Measurements from ENCODE around the gene BCL2L1.
A peak's percentile ranks its signal among the peaks of the same experiment; 100 is the strongest.

BCL2L1 gene

GRCh38 chr20:31723319-31724078, 831 bp upstream of the BCL2L1 start:
- peak; percentile 97 for DNase-seq

- no peak for DNase-seq
Observed at GRCh38 chr20:31723069-31723318, 326 bp upstream of the BCL2L1 start.

DNA sequence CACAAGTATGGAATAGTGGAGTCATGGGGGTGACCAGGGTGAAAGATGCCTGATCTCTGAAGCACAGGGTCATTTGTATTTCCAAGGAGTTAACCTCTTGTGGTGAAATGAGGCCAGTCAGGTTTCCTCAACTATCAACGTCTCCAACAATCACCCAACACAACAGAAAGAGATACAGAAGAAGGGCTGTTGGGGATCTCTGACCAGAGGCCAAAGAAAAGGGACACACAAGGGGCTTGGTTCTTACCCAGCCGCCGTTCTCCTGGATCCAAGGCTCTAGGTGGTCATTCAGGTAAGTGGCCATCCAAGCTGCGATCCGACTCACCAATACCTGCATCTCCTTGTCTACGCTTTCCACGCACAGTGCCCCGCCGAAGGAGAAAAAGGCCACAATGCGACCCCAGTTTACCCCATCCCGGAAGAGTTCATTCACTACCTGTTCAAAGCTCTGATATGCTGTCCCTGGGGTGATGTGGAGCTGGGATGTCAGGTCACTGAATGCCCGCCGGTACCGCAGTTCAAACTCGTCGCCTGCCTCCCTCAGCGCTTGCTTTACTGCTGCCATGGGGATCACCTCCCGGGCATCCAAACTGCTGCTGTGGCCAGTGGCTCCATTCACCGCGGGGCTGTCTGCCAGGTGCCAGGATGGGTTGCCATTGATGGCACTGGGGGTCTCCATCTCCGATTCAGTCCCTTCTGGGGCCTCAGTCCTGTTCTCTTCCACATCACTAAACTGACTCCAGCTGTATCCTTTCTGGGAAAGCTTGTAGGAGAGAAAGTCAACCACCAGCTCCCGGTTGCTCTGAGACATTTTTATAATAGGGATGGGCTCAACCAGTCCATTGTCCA, 1.0 kb downstream of the BCL2L1 start:
- DNase-seq, result peak; percentile 61

DNA sequence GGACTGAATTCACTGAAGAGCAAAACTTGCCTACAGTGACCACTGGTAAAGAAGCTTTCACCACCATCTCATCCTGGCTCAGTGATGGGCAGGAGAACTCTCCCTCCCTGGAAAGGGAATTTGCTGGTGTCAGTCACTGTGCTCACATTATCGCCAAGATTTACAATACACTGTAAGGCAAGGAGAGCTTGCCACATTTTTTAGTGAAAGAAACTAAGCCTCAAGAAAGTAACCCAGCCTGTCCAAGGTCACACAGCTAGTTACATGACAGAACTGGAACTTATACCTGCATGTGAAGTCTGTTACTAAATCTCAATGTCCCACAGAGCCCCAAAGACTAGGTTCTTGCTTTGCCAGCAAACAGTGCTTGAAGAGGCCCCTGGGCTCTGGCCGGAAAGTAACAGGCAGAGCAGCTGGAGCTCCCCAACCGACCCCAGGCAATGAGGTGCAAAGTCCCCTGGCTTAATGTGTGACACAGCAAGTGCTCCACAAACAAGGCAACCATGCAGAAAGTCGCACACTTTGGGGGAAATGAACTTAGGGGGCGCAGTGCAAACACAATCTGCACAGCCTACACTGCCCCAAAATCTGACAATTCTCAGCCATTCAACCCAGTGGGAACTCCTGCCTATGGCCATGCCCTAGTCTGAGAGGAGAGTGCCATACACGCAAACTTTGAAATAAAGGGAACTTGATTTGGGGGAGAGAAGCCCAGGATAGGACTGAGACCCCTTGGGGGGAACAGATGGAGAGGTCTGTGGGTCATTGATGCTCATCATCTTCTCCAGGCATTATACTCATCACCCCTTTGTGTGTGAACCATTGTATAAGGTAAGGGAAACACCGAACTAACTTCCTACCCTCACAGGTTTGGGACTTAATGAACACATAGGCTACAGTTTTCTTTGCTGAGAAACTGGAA, 1.9 kb downstream of the BCL2L1 start:
- DNase-seq, result peak; percentile 33

- DNase-seq, result no peak
Observed at GRCh38 chr20:31719644-31720485, 2.8 kb downstream of the BCL2L1 start.

DNA sequence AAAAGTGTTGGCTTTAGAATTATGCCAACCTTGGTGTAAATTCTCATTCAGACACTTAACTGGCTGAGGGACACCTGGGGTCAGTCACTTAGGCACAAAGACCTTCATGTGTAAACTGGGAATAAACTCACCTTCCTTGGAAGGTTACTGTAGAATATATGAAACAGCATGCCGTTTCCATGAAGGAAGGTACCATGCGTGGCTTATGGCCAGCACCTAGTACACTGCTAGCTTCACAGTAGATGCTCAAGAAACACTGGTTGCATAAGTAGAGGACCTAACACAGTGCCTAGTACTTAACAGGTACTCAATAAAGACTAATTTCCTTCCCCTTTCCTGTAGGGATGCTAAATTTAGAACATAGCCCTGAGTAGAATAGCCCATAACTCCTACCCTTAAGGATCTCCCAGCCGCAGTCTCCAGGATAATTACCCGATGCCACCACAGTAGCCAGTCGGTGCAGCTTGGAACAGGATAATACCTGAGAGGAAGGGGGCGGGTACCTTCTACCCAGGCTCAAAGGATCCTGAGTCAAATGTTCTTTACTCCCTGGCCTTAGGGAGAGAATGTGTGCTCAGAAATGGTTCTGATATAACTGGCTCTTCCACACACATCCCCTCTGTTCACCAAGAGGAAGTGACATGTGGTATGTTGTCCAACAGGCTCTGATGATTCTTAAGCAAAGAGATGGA, 3.6 kb downstream of the BCL2L1 start:
- no peak for DNase-seq

DNA sequence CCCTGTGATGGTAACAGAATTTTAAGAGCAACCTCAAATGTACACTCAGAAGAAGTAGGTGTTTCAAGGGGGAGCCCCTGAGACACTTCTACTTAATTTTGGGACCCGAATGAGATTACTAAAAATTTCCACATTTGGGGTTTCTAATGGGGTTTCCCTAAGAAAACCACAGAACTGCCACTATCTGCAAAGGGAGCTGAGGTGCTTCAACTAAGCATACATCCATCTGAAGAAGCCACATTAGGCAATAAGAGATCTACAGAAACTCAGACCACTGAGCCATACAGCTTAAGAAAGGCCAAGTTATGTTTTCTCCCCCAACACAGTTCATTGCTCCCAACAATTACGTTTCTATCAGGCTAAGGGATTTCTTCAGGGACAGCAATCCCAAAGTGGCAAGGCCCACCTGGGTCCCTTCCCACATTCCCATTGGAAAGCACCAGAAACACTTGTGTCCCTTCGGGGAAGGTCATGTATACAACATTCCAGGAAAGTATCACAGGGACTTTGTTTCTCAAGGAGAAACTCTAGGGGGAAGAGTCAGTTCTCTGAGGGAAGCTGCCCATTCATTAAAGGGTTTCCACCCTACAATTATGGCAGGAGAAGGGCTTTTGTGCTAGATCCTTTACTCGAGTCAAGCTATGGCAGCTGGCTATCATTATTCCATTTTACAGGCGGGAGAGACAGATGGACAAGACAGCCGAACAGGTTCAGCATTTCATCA, 5.0 kb downstream of the BCL2L1 start:
- no peak for DNase-seq

- no peak for DNase-seq
Observed at GRCh38 chr20:31716818-31717477, 5.7 kb downstream of the BCL2L1 start.

- no peak for DNase-seq
Observed at GRCh38 chr20:31716351-31716750, 6.3 kb downstream of the BCL2L1 start.

GRCh38 chr20:31715766-31716165, 6.9 kb downstream of the BCL2L1 start:
- DNase-seq, result no peak

DNA sequence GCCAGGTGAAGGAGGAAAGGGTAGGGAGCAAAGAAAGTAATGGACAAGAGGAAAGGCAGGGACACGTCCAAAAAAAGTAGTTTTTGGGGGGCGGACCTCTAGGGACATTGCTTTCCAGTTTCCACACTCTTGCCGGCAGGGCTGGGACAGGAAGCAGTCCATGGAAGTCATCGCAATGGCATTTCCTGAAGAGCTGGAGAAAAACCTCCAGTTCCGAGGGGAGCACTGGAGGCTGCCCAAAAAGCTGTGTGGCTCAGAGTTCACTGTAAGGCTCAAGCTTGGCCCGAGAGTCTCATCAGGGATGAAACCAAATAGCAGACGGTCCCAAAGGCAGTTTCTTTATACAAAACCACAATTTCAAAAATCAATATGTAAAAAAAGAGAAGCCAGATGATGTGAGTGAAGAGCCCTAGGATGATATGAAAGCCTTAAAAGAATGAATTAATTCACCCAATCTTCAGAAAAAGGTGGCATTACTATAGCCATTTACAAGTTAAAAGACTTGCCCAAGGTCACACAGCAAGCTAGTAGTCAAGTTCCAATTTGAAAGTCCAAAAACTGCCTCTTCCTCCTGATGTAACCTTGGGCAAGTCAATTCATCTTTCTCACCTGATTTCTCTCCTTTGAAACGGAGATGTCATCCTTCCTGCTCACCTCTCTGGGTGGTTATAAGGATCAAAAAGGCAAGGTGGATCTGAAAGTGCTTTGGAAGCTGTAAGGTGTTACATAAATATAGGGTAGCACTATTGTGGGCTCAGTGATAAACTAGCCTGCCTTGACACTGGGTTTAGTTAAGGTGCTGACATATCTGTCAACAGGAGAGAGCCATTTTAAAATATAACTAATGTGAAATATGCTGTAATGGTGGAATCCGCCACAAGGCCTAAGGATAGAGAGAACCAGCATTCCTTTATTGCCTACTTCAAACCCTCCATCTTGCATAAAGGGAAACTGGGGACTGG, 9.1 kb downstream of the BCL2L1 start:
- DNase-seq, result no peak

DNA sequence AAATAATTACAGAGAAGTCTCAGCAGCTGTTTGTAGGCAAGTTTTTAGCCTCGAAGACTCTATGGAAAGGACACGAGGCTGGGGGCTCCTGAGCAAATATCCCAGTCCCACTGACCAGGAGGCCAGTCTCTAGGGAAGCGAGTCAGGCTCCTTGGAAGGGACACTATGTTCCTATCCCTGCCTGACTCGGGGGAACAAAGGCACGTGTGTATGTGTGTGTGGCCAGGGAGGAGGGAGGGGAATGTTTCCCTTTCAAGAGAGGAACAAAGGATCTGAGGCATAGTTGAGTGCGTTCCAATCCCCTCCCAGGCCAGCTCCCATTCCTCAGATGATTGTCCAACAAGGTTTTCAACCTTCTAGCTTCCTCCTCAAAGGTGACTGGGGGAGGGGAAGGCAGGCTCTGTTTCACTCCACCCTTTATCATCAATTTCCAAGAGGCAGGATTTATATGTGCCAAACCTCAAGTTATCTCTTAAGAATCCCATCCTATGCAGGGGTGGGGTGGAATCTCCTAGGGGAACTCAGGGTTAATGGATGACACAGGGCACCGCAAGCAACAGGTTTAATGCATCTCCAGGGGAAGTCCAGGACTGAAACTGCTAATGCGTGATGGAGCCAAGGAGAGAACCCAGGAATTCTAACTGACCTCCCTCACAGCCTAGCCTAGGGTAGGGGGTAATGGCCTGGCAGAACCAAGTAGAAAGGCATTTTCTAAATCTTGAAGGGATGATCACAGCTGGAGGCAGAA, 9.9 kb downstream of the BCL2L1 start:
- peak; percentile 46 for DNase-seq

DNA sequence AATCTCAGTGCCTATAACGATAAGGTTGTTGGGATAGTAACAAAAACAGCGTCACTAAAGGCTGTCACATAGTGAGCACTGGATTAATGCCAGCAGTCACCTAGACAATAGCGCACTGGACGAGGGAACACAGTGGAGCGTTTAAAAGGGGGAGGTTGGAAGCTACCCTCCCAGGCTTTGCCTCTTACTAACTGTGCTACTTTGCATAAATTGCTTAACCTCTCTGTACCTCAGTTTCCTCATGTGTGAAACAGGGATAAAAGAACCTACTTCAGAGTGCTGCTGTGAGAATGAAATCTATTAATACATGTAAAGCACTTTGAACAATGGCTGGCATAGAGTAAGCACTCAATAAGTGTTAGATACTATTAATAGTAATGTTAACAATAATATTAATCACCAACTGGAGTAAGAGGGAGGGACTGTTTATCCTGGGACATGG, 10.5 kb downstream of the BCL2L1 start:
- peak; percentile 67 for DNase-seq

- no peak for DNase-seq
Observed at GRCh38 chr20:31711179-31712111, 11.2 kb downstream of the BCL2L1 start.

- peak; percentile 97 for DNase-seq
Observed at GRCh38 chr20:31710423-31711108, 12.1 kb downstream of the BCL2L1 start.

- no peak for DNase-seq
Observed at GRCh38 chr20:31709939-31710338, 12.7 kb downstream of the BCL2L1 start.

Data from DMS79 treated with DMSO at 0.1 percent for 48 hours (cell line).